Limb (tissue), 2 donors: ENCODE measurements around the gene EYA4.
"Not testable (repeated sequence)": the region's sequence is repeated elsewhere in the genome, so short reads cannot be mapped to it uniquely, and the experiment has no call there.

Experiments
- DNase-seq, 2 donors: peaks; one replicate each; pipeline ENCODE4 v3.0.0-alpha.2; 2016; ENCODE audit errors: extremely low spot score in 2 of 2

Gene EYA4

DNA sequence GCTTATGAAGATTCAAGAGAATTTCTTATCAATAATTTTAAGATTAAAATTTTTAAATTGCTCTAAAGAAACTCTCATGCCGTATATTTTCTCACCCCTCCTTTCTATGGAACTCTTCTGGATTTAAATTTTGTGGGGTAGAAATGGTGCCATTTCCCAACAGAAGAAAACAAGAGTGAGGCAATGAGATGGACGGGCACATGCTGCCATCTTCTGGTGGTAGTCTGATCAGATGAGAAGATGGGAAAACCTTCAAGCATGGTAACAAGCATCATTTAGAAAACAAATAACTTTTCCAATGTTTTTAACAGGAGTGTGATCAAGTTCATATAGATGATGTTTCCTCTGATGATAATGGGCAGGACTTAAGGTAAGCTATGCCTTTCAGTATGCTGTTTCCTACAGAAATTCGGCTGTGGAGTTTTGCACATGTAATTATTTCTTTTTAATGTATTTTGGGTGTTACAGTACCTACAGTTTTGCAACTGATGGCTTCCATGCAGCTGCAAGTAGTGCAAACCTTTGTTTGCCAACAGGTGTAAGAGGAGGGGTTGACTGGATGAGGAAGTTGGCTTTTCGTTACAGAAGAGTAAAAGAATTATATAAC lies 271.4 kb downstream of the EYA4 start:
- DNase-seq, result peak; percentile 54 to 68

- DNase-seq, result no peak
Measured at GRCh38 chr6:133523816-133524215, 282.7 kb downstream of the EYA4 start.

- DNase-seq, result no peak
Measured at GRCh38 chr6:133526436-133526835, 285.3 kb downstream of the EYA4 start.

- DNase-seq, result no peak
Measured at GRCh38 chr6:133528566-133528965, 287.4 kb downstream of the EYA4 start.

DNA sequence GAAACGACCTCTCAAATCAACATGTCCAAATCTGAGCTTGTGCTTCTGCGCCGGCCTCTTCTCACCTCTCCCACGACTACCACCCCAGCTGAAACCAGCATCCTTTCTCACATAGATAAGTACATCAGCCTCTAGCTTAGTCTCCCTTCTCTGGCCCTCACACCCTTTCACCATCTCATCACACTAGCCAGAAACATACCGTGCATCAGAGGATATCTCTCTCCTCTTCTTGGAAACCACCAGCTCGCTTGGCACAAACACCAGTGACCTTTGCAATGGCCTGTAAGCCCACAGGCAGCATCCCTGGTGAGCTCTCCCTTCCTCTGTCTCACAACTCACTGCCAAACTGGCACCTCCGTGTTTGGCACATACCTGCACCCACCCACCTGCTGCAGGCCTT lies 291.8 kb downstream of the EYA4 start:
- DNase-seq, result no peak

DNA sequence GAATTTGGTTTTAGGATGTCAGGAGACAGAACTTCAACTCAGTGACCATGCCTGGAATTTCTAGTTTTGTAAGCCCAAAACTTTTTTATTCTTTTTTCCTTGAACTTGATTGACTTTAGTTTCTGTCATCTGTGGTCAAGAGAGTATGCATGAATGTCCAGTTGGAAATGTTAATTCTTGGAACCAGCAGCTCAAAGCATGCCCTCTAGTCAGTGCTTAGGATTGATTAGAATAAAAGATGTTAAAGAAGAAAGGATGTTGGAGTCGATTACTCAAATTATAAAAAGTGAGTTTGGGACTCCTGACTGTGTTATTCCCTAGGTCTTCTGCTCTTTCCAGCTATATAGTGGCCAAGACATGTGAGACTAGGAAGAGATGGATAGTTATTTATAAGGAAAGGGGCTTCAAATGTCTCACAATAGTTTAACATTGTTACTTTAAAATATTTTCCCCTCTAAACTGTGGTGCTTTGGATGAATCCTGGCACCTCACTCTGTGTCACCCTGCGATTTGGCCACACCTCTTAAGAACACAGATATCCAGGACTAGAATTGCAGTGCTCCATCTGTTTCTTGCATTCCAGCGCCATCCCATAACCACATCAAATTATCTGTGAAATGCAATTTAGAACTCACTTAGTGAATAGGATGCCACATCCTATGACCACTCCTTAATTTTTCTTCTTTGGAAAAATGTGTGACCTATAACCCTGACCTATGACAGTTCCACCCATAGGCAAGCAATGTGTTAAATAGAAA lies 298.5 kb downstream of the EYA4 start:
- no peak for DNase-seq

DNA sequence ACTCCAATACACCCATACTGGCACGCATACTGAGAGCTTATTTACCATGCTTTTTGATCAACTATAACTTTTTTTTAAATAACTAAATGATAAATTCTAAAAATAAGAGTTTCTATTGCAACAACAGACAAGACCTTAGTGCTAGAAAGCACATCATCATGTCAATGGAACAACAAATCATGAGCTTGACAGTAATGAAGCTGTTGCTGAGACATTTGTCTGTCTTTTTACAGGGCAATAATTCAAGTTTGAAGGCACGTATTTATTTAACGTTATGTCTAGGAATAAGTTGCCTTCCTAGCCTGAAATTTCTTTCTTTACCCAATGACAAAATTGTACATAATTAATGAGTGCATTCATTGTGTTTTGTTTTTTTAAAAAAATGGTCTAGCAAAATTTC lies 299.2 kb downstream of the EYA4 start:
- no peak for DNase-seq

DNA sequence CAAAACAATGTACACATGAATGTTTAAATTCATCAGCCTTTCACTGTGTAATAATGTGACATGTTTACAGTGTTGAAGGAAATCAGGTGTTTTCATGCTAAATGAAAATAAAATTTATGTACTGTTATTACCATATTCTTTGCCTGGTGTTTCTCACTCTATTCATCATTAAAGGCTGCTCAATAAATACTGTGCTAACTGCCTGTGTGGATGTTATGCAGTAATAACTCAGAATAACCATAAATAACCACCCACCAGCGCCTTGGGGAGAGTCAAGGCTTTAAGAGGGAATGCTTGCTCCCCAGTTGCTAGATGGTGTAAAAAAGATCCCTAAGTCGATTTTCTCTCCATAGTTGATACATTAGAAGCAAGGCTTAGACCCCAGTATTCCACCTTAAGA lies 299.9 kb downstream of the EYA4 start:
- no peak for DNase-seq

GRCh38 chr6:133542056-133542821 lies 301.1 kb downstream of the EYA4 start:
- no peak for DNase-seq

DNA sequence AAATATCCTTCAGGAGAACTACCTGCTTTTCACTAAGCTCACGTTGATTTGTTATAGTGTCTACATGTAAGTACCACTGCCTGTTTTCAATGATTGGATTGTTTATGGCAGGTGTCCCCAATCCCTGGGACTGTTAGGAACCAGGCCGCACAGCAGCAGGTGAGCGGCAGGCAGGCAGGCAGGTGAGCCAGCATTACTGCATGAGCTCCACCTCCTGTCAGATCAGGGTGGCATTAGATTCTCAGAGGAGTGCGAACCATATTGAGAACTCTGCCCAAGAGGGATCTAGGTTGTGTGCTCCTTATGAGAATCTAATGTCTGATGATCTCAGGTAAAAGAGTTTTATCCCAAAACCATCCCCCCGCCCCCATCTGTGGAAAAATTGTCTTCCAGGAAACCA lies 303.3 kb downstream of the EYA4 start:
- DNase-seq, result no peak

DNA sequence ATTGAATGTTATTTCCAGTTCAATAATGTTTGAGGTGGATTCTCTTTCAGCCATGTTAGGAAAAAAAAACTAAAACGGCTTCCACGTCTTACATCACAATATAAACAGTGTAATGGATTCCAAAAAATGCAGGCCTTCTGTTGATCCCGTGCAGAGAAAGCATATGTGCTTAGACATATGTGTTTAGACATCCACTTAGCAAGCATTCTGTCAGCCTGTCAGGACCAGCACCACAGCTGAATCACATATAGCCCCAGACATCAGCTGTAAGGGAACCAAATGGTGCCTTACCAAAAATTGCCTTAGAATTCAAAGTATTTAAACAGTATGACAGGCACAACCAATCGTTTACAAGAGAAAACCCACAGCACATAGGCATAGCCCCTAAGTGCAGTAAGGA lies 304.9 kb downstream of the EYA4 start:
- no peak for DNase-seq

DNA sequence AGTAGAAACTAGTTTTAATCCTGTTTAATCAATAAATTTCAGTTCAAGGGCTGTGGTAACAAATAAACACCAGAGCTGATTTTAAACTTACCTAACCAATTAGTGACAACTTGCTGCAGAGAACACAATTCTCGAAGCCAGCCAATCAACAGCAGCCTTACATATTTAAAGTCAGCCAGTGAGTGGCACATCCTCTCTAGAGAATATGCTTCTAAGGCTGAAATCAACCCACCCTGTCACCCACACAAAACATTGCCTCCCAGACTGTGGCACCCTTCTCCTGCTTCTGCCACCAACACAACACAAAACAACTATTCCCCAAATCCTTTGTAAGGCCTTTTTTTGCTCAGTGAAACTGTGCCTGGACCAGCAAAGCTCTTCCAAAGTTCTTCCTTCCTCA lies 306.0 kb downstream of the EYA4 start:
- DNase-seq, result no peak

DNA sequence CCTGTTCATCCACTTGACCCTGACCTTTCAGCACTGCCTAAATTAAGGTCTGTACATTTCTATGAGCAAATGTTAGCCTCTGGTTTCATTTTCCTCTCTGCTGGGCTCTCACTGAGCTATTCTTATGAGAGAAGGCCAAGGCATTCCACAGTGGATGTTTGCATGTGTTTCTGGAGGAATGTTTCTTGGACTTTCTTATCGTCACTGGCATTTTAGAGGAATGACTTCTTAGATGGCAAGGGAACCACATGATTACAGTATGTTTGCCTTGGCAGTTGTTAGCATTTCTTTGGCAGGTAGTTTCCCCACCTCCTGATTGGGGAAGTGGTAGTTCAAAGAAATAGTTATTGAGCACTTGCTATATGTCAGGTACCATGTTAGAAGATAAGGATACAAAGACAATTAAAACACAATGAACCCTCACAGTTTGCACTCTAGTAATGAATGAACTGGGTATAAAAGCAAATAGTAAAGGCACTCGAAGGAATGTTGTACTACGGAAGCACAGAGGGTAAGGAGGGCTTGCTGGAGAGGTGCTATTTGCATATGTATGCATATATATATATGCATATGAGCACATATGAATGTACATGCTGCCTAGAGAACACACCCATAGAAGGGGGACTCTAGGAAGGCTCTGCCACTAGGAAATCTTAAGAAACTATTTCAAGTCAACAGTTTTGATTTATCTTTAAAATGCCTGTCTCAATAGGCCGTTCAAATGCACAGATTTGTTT lies 307.4 kb downstream of the EYA4 start:
- no peak for DNase-seq

DNA sequence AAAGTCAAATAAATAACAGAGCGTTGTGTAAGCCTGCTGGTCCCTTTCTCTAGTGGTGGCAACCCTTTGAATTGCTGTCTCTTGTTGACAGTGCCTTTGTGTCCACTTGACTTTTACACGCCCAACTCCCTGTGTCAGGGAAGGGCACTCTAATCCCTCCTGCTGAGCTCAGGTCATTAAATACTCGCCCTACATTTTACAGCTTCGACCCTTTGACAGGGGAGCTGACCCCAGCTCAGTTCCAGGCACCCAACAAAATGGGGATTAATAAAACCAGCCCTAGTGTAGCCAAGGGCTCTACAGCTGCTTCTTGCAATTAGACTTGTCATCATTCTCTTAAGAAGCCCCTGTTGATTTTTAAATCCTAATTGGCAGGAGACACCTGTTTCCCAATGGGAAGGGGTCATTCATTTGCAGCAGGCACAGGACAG lies 308.2 kb downstream of the EYA4 start:
- DNase-seq, result no peak

GRCh38 chr6:133550026-133550425 lies 308.9 kb downstream of the EYA4 start:
- no peak for DNase-seq

GRCh38 chr6:133551436-133551835 lies 310.3 kb downstream of the EYA4 start:
- DNase-seq, result no peak

DNA sequence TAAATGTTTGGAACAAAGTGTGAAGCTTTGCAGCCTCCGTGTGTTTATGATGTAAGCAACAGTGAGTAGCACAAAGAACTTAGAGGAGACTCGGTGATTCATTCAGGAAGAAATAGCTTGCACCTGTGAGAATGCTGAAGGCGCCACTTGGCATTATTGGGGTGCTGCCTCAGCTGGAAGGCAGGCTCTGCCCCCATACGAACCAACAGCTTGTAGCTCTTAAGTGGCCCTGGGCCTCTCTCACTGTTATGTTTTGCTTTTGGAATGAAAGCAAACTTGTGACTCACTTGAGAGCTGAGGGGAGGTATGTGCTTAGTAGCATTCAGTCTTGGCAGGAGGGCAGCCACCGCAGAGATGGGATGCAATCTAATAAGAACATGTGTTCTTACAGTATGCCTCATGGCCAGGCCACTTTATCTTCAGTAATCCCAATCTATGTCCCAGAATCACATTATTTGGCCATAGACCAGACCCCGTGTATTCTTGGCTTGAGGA lies 310.7 kb downstream of the EYA4 start:
- DNase-seq, result no peak

DNA sequence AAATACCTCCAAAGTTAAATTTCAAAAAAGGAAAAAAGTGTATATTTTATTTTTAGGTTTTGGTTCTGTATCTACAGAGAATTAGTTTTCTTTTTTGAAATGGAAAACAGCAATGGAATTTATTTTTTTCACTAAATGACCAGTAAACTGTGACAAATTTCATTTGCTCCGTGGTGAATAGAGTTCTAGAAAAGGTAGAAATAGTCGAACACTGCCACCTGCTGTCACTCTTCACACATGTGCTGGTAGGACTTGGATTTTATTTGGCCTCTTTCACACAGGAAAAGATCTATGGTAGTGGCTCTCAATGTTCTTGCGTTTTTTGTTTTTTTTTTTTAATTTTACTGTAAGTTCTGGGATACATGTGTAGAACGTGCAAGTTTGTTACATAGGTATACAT lies 312.5 kb downstream of the EYA4 start:
- DNase-seq, result peak; percentile 57 to 82

DNA sequence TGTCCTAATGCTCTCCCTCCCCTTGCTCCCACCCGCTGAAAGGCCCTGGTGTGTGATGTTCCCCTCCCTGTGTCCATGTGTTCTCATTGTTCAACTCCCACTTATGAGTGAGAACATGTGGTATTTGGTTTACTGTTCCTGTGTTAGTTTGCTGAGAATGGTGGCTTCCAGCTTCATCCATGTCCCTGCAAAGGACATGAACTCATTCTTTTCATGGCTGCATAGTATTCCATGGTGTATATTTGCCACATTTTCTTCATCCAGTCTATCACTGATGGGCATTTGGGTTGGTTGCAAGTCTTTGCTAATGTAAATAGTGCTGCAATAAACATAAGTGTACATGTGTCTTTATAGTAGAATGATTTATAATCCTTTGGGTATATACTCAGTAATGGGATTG lies 313.0 kb downstream of the EYA4 start:
- not testable (repeated sequence) for DNase-seq

DNA sequence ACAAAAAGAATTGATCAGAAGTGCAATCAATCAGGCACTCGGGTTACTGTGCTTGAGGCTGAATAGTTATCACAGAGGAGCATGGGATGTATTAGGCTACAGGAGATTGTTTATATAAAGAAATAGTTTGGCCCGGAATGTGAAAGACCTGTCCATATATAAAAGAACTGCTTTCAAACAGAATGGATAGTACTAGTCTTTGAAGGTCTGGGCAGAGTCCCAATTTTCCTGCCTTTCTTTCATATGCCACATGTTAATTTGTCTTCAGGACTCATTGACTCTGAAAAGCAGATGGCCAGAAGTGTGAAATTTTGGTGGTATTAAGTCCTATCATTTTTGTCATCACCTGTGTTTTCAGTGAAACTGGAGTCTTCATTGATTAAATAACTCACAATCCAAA lies 314.5 kb downstream of the EYA4 start:
- no peak for DNase-seq

GRCh38 chr6:133559926-133560325 lies 318.8 kb downstream of the EYA4 start:
- DNase-seq, result no peak

DNA sequence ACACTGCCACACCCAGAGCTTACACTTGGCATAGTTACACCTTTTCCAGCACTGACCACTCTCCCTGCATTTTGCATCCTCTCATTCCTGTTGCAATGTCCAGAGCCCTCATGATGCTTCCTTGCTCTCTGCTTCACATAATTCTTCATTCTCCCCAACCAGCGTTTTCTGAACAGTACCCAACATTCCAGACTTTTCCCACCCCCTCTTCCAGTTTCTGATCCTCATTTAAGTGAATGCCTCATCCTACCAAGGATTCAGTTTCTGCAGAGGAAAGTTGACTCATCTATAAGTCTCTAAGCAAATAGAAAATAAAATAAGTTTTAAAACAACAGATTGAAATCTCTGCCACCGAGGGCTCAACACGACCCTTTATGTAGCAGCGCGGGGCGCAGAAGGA lies 326.5 kb downstream of the EYA4 start:
- no peak for DNase-seq
